Measurements from ENCODE around the gene YPEL2. TPM values are rescaled to one million over a fixed set of nuclear protein-coding genes. Genes with fewer than 3 reads are reported as not detected.

YPEL2 gene
- total RNA-seq, 4 donors from 2014 or later: 20.6 to 33.1 (median 26.9) TPM

DNA sequence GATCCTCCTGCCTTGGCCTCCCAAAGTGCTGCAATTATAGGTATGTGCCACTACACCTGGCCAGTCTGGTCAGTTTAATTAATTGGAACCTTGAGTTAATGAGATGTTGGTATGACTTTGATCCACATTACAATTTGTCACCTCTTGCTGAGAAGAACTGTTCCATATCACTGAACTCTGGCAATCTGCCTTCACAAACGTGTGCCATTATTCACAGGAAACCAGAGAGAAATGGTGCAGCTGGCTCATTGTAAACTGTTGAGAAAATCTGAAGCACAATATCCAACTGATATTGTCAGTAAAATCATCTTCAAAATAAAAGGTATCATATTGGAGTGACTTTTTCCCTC, 39.3 kb upstream of the YPEL2 start:
- H3K4me3 ChIP-seq (ENCODE audit: low read depth, poor library complexity, severe bottlenecking): no peak overlapping the region
- intact Hi-C loops (cut with DNase I; ENCODE audit: low total_unique reads): no loop called here
- TF ChIP-seq CTCF (IDR thresholded peaks at IDR 0.05) (no peak), POLR2A (IDR thresholded peaks at IDR 0.05) (no peak)
- WGBS, 2 donors: 30 to 32% methylated on average over 1 of the region's 1 CpG
- no peak for DNase-seq (ENCODE audit: low spot score in 2 of 2)

DNA sequence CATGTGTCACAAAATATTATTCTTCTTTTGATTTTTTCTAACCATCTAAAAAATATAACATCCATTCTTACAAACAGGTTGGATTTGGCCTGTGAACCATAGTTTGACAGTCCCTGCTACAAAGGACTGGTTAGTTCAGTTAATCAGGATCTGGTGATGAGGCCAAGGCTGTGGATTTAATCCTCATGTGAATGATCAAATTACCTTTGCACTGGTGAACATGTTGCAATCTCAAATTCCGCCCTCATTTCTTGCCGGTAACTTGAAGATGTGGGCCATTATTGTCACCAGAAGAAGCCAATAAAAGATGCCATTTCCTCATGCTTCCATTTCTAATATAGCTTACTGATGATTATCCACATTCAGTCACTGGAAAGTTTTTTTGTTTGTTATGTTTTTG, 35.3 kb upstream of the YPEL2 start:
- no peak for TF ChIP-seq CTCF (IDR thresholded peaks at IDR 0.05)
- no peak for TF ChIP-seq POLR2A (IDR thresholded peaks at IDR 0.05)
- 64 to 69% methylated on average over 2 of the region's 2 CpGs for WGBS, 2 donors
- H3K4me3 ChIP-seq (ENCODE audit: low read depth, poor library complexity, severe bottlenecking): no peak overlapping the region
- intact Hi-C loops (cut with DNase I; ENCODE audit: low total_unique reads): no loop called here
- DNase-seq (ENCODE audit: low spot score in 2 of 2): no peak

GRCh38 chr17:59298521-59298920, 32.9 kb upstream of the YPEL2 start:
- no peak for TF ChIP-seq POLR2A (IDR thresholded peaks at IDR 0.05)
- no peak for TF ChIP-seq CTCF (IDR thresholded peaks at IDR 0.05)
- 38 to 50% methylated on average over 2 of the region's 2 CpGs for WGBS, 2 donors
- H3K4me3 ChIP-seq (ENCODE audit: low read depth, poor library complexity, severe bottlenecking): no peak overlapping the region
- no peak for DNase-seq (ENCODE audit: low spot score in 2 of 2)
- intact Hi-C loops (cut with DNase I; ENCODE audit: low total_unique reads): no loop called here

- no peak for DNase-seq (ENCODE audit: low spot score in 2 of 2)
- 93 to 95% methylated on average over 2 of the region's 2 CpGs for WGBS, 2 donors
- H3K4me3 ChIP-seq (ENCODE audit: low read depth, poor library complexity, severe bottlenecking): no peak overlapping the region
- no peak for TF ChIP-seq POLR2A (IDR thresholded peaks at IDR 0.05)
- TF ChIP-seq CTCF (IDR thresholded peaks at IDR 0.05): no peak
- intact Hi-C loops (cut with DNase I; ENCODE audit: low total_unique reads): no loop called here
Measured at GRCh38 chr17:59299400-59300092, 31.9 kb upstream of the YPEL2 start.

DNA sequence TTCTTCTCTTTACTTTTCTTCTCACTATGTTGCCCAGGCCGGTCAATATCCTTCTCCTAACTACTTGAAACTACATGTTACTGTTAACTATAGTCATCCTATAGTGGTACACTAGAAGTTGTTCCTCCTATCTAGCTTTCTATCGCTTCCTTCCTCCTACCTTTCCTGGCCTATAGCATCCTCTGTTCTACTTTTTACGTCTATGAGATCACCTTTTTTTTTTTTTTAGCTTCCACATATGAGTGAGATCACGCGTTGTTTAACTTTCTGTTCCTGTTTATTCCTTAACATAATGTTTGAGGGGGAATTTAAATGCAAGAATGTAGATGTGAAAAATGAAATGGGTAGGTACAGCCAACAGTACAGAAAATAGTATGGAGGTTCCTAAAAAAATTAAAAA, 30.5 kb upstream of the YPEL2 start:
- TF ChIP-seq CTCF (IDR thresholded peaks at IDR 0.05) (no peak), POLR2A (IDR thresholded peaks at IDR 0.05) (no peak)
- intact Hi-C loops (cut with DNase I; ENCODE audit: low total_unique reads): no loop called here

GRCh38 chr17:59304811-59305210, 26.6 kb upstream of the YPEL2 start:
- intact Hi-C loops (cut with DNase I; ENCODE audit: low total_unique reads): no loop called here
- TF ChIP-seq POLR2A (IDR thresholded peaks at IDR 0.05) (no peak), CTCF (IDR thresholded peaks at IDR 0.05) (no peak)
- 82 to 88% methylated on average over 2 of the region's 2 CpGs for WGBS, 2 donors
- H3K4me3 ChIP-seq (ENCODE audit: low read depth, poor library complexity, severe bottlenecking): no peak overlapping the region
- no peak for DNase-seq (ENCODE audit: low spot score in 2 of 2)

More for the DNA sequence above, 30.5 kb upstream of the YPEL2 start:
- no peak for DNase-seq (ENCODE audit: low spot score in 2 of 2)
- H3K4me3 ChIP-seq (ENCODE audit: low read depth, poor library complexity, severe bottlenecking): no peak overlapping the region
- WGBS, 2 donors: 82 to 83% methylated on average over 5 of the region's 5 CpGs
